Mesenchymal stem cell (in vitro differentiated cells and primary cell): ENCODE data around the gene IFI27.

ENCODE experiments used
- DNase-seq: peaks from one replicate; pipeline ENCODE4 v3.0.0-alpha.2; 2013
- H2AFZ ChIP-seq: one replicate; pipeline ENCODE4 v1.6.1; 2013; ENCODE audit warnings: low read depth, mild to moderate bottlenecking, control low read depth, inconsistent platforms, low read length, moderate library complexity
- H2AK5ac ChIP-seq: 2 replicates; pipeline ENCODE4 v1.6.1; 2013; ENCODE audit warnings: low read length, moderate library complexity, mild to moderate bottlenecking, inconsistent platforms; ENCODE audit not compliant: severe bottlenecking
- H2BK120ac ChIP-seq: one replicate; pipeline ENCODE4 v1.6.1; 2013; ENCODE audit warnings: low read depth, mild to moderate bottlenecking, inconsistent platforms, low read length, moderate library complexity
- H2BK12ac ChIP-seq, 2 experiments: one replicate each; pipeline ENCODE4 v1.6.1; 2013; ENCODE audit warnings: inconsistent platforms in 2 of 2, low read length in 2 of 2, mild to moderate bottlenecking in 2 of 2, moderate library complexity in 2 of 2, control low read depth in 1 of 2
- H2BK15ac ChIP-seq: one replicate; pipeline ENCODE4 v1.6.1; 2013; ENCODE audit warnings: mild to moderate bottlenecking, low read depth, inconsistent platforms; ENCODE audit not compliant: poor library complexity, severe bottlenecking
- H2BK5ac ChIP-seq: 2 replicates; pipeline ENCODE4 v1.6.1; 2013; ENCODE audit warnings: low read depth, mild to moderate bottlenecking, low read length, control low read depth, inconsistent platforms; ENCODE audit not compliant: poor library complexity, severe bottlenecking
- H3K14ac ChIP-seq, 2 experiments: one replicate each; pipeline ENCODE4 v1.6.1; 2013; ENCODE audit warnings: inconsistent platforms in 2 of 2, low read length in 2 of 2, control low read depth in 1 of 2, mild to moderate bottlenecking in 1 of 2, moderate library complexity in 1 of 2
- H3K18ac ChIP-seq, 2 experiments: one replicate each; pipeline ENCODE4 v1.6.1; 2013; ENCODE audit warnings: inconsistent platforms in 2 of 2, low read length in 2 of 2, control low read depth in 1 of 2, low read depth in 1 of 2, mild to moderate bottlenecking in 1 of 2
- H3K23ac ChIP-seq, 2 experiments: one replicate each; pipeline ENCODE4 v1.6.1; 2013; ENCODE audit warnings: inconsistent platforms in 2 of 2, low read length in 2 of 2, mild to moderate bottlenecking in 2 of 2, moderate library complexity in 2 of 2, control low read depth in 1 of 2
- H3K27ac ChIP-seq: 2 replicates; pipeline ENCODE4 v1.5.1; 2013; ENCODE audit warnings: mild to moderate bottlenecking, moderate library complexity, low read length, control low read depth, inconsistent platforms; ENCODE audit not compliant: poor library complexity, severe bottlenecking
- H3K27me3 ChIP-seq, 2 experiments: 2 replicates each; pipeline versions ENCODE4 v1.6.1 to v1.7.0; 2013; ENCODE audit warnings: low read length in 2 of 2, mild to moderate bottlenecking in 2 of 2, moderate library complexity in 2 of 2, control low read depth in 1 of 2, inconsistent platforms in 1 of 2; ENCODE audit not compliant: control insufficient read depth in 1 of 2, insufficient read depth in 1 of 2
- H3K36me3 ChIP-seq, 2 experiments: 2 replicates each; pipeline versions ENCODE4 v1.6.1 to v1.7.0; 2013; ENCODE audit warnings: low read length in 2 of 2, control low read depth in 1 of 2, inconsistent platforms in 1 of 2, low read depth in 1 of 2, mild to moderate bottlenecking in 1 of 2; ENCODE audit not compliant: insufficient read depth in 2 of 2, control insufficient read depth in 1 of 2
- H3K4ac ChIP-seq, 2 experiments: one replicate each; pipeline ENCODE4 v1.6.1; 2013; ENCODE audit warnings: inconsistent platforms in 2 of 2, low read length in 2 of 2, mild to moderate bottlenecking in 2 of 2, moderate library complexity in 2 of 2, control low read depth in 1 of 2, low read depth in 1 of 2
- H3K4me1 ChIP-seq: 2 replicates; pipeline ENCODE4 v1.6.1; 2013; ENCODE audit warnings: low read depth, low read length, control low read depth; ENCODE audit not compliant: control insufficient read depth, insufficient read depth
- H3K4me2 ChIP-seq: 2 replicates; pipeline ENCODE4 v1.6.1; 2013; ENCODE audit warnings: low read length, mild to moderate bottlenecking, inconsistent platforms; ENCODE audit not compliant: poor library complexity, severe bottlenecking
- H3K4me3 ChIP-seq, 2 experiments: 2 replicates each; pipeline versions ENCODE4 v1.5.1 to v1.7.0; 2013; ENCODE audit warnings: low read length in 2 of 2, mild to moderate bottlenecking in 2 of 2, control low read depth in 1 of 2, low read depth in 1 of 2; ENCODE audit not compliant: insufficient read depth in 1 of 2
- H3K79me1 ChIP-seq: replicated peaks from 2 replicates; pipeline ENCODE4 v1.6.1; 2013; ENCODE audit warnings: mild to moderate bottlenecking, control low read depth, low read length, inconsistent platforms; ENCODE audit not compliant: poor library complexity, severe bottlenecking
- H3K9ac ChIP-seq: 2 replicates; pipeline ENCODE4 v1.7.0; 2013; ENCODE audit warnings: mild to moderate bottlenecking, low read length, moderate library complexity
- H3K9me3 ChIP-seq: 2 replicates; pipeline ENCODE4 v1.7.0; 2013; ENCODE audit warnings: mild to moderate bottlenecking, low read length; ENCODE audit not compliant: control insufficient read depth
- H4K8ac ChIP-seq: one replicate; pipeline ENCODE4 v1.6.1; 2013; ENCODE audit warnings: inconsistent platforms, mild to moderate bottlenecking, low read length, moderate library complexity
- H4K91ac ChIP-seq: one replicate; pipeline ENCODE4 v1.6.1; 2013; ENCODE audit warnings: mild to moderate bottlenecking, low read length, inconsistent platforms
- WGBS: methylation state at CpG from one replicate; pipeline ENCODE4 v1.1.7; 2013; ENCODE audit warnings: mixed read lengths; 5-methylcytosine and 5-hydroxymethylcytosine counted together

IFI27 gene

GRCh38 chr14:94163796-94164195, 53.3 kb downstream of the IFI27 start:
- Histone ChIP-seq H2BK120ac (no peak overlapping the region), H3K4me3 (no peak overlapping the region), H3K9me3 (no peaks in the 10 kb centered on the region), H3K4ac (no peak overlapping the region), H3K27me3 (peaks cover 21 to 38% of the 10 kb centered on the region in 2 experiments), H3K36me3 (no peaks in the 10 kb centered on the region), H2BK12ac (no peak overlapping the region), H3K14ac (no peak overlapping the region), H4K91ac (no peak overlapping the region), H4K8ac (no peak overlapping the region), H3K27ac (no peak overlapping the region), H3K18ac (no peak overlapping the region), H3K23ac (no peak overlapping the region), H3K9ac (no peak overlapping the region), H2AFZ (no peak overlapping the region), H3K79me1 (no peaks in the 10 kb centered on the region), H2BK5ac (no peak overlapping the region), H2BK15ac (no peak overlapping the region), H3K4me1 (no peaks in the 10 kb centered on the region), H3K4me2 (no peak overlapping the region), H2AK5ac (no peak overlapping the region)
- DNase-seq: no peak
- 58% methylated on average over 5 of the region's 5 CpGs for WGBS

GRCh38 chr14:94164685-94165431, 54.3 kb downstream of the IFI27 start:
- H4K91ac ChIP-seq: no peak overlapping the region
- no peaks in the 10 kb centered on the region for H3K36me3 ChIP-seq
- DNase-seq: no peak
- H2BK5ac ChIP-seq: no peak overlapping the region
- no peak overlapping the region for H2AK5ac ChIP-seq
- H3K14ac ChIP-seq: no peak overlapping the region
- H3K27ac ChIP-seq: no peak overlapping the region
- H2BK120ac ChIP-seq: no peak overlapping the region
- H3K23ac ChIP-seq: no peak overlapping the region
- H2BK15ac ChIP-seq: no peak overlapping the region
- H3K79me1 ChIP-seq: no peaks in the 10 kb centered on the region
- no peaks in the 10 kb centered on the region for H3K4me1 ChIP-seq
- H3K27me3 ChIP-seq: peaks cover 21 to 38% of the 10 kb centered on the region in 2 experiments
- H3K18ac ChIP-seq: no peak overlapping the region
- H3K4me2 ChIP-seq: no peak overlapping the region
- H3K9me3 ChIP-seq: no peaks in the 10 kb centered on the region
- no peak overlapping the region for H2BK12ac ChIP-seq
- no peak overlapping the region for H2AFZ ChIP-seq
- H3K4me3 ChIP-seq: peak overlapping the region in 1 of 2 experiments; percentile 23
- H3K4ac ChIP-seq: no peak overlapping the region
- H3K9ac ChIP-seq: no peak overlapping the region
- 25% methylated on average over 22 of the region's 26 CpGs for whole genome bisulfite sequencing
- H4K8ac ChIP-seq: no peak overlapping the region

GRCh38 chr14:94165744-94166143, 55.2 kb downstream of the IFI27 start:
- no peak overlapping the region for H3K14ac ChIP-seq
- H2BK5ac ChIP-seq: no peak overlapping the region
- H3K36me3 ChIP-seq: no peaks in the 10 kb centered on the region
- no peak overlapping the region for H3K18ac ChIP-seq
- DNase-seq: no peak
- H3K4ac ChIP-seq: no peak overlapping the region
- WGBS: 78% methylated on average over 3 of the region's 3 CpGs
- peaks cover 21 to 38% of the 10 kb centered on the region in 2 experiments for H3K27me3 ChIP-seq
- no peak overlapping the region for H3K23ac ChIP-seq
- H3K4me2 ChIP-seq: no peak overlapping the region
- no peak overlapping the region for H2BK12ac ChIP-seq
- H2BK120ac ChIP-seq: no peak overlapping the region
- H3K4me3 ChIP-seq: no peak overlapping the region
- H2BK15ac ChIP-seq: no peak overlapping the region
- no peak overlapping the region for H4K91ac ChIP-seq
- no peak overlapping the region for H2AFZ ChIP-seq
- no peaks in the 10 kb centered on the region for H3K79me1 ChIP-seq
- no peak overlapping the region for H2AK5ac ChIP-seq
- H3K4me1 ChIP-seq: no peaks in the 10 kb centered on the region
- no peak overlapping the region for H4K8ac ChIP-seq
- no peak overlapping the region for H3K27ac ChIP-seq
- no peak overlapping the region for H3K9ac ChIP-seq
- no peaks in the 10 kb centered on the region for H3K9me3 ChIP-seq
